Measurements from ENCODE around the gene TMEM150B. TPM values are rescaled to one million over a fixed set of nuclear protein-coding genes. Genes with fewer than 3 reads are reported as not detected.

TMEM150B gene
- total RNA-seq, 5 donors from 2014 or later (not counting 1 experiment from before 2014, with no cell fraction given) = 0.47 TPM; not detected in 4

DNA sequence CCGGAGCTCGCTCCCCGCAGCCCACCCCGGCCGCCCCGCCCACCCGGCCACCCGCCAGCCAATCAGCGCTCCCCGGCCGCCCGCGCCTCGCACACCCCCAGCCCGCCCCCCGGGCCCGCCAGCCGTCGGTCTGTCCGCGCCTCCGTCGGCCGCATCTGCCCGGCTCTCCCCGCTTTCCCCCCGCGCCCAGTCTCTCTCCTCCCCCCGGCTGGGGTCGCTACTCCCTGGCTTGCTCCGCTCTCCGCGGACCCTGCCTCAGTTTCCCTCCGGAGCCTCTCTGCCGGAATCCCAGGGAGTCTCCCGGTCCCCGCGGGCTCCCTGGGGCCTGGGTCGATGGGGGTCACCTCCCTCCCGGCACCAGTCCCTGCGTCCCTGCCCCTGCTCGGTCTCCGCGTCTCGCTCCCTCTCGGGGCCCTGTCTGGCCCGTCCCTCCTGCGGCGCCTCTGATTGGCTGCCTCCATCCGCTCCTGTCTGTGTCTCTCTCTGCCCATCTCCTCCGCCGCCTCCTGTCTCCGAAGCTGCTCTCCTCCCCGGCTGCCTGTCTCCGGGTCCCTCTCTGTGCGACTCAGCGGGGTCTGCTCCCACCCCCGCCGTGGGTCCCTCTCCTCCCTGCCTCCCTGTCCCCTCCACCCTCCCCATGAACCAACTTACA lies 44.6 kb upstream of the TMEM150B start:
- peak in 10 of 35 experiments; percentile 18 to 50 (median 31) for DNase-seq
- Mint-ChIP-seq H3K9me3 (no peaks in the 10 kb centered on the region), H3K4me1 (peaks cover 9 to 16% (median 14%) of the 10 kb centered on the region in 3 donors), H3K36me3 (no peaks in the 10 kb centered on the region), H3K27ac (peak overlapping the region in 1 of 2 donors; percentile 39), H3K4me3 (peak overlapping the region; percentile 59 to 81 (median 65)), H3K27me3 (peaks cover 27 to 45% of the 10 kb centered on the region in 2 donors)
- 2% methylated on average over 45 of the region's 59 CpGs for WGBS (ENCODE audit: insufficient coverage)
- H3K36me3 ChIP-seq (ENCODE audit: control insufficient read depth in 2 of 2, extremely low read depth in 1 of 2, insufficient read depth in 1 of 2, low read length in 1 of 2) = no peaks in the 10 kb centered on the region
- ATAC-seq (replicated peaks in 1 of 4) = peak; percentile 59 to 72 (median 70)
- peaks cover 0 to 18% of the 10 kb centered on the region in 2 experiments for H3K4me1 ChIP-seq (ENCODE audit: control insufficient read depth in 1 of 2, extremely low read depth in 1 of 2, insufficient read depth in 2 of 2, low read length in 2 of 2)
- H3K4me3 ChIP-seq (ENCODE audit: control insufficient read depth in 1 of 2, extremely low read depth in 1 of 2, low read length in 1 of 2) = peak overlapping the region; percentile 17 to 56
- CTCF ChIA-PET = no interaction called here
- H3K27ac ChIP-seq (ENCODE audit: low read length) = no peak overlapping the region
- no peaks in the 10 kb centered on the region for H3K9me3 ChIP-seq
- POLR2A ChIA-PET = no interaction called here
- H3K27me3 ChIP-seq (replicated peaks in 1 of 2; ENCODE audit: control insufficient read depth in 2 of 2, extremely low read depth in 1 of 2, insufficient read depth in 2 of 2, low read length in 1 of 2) = peaks cover 4 to 91% of the 10 kb centered on the region in 2 experiments

DNA sequence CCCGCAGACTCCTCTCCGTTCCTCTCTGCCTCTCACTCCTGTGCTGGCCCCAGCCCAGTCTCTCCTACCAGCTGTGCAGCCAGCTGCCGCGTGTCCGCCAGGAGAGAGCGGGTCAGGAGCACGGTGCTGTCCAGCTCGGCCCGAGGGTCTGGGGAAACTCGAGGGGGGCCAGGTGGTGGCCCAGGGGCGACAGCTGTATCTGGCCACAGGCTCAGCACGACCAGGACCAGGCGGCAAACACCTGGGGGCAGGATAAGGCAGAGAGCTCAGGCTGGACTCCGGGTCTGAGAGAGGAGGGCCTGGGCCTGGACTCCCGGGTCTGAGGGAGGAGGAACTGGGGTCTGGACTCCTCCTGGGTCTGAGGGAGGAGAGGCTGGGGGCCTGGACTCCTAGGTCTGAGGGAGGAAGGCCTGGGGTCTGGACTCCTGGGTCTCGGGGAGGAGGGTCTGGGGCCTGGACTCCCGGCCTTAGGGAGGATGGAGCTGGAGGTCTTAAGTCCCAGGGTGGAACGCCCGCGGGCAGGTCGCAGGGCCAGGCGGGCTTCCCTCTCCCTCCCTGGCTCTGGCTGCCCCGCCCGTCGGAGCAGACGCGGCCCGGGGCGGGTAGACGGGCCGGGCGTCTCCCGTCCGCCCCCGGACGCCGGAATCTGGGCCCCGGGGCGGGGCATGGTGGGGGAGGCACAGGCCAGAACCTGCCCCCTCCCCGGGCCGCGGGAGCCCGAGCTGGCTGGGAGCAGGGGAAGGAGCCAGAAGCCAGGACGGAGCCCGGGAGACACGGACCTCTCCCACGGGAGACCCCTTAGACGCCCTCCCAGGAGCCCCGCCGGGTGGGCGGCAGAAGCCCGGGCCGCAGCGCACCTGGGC lies 43.8 kb upstream of the TMEM150B start:
- Histone ChIP-seq H3K4me3 (ENCODE audit: control insufficient read depth in 1 of 2, extremely low read depth in 1 of 2, low read length in 1 of 2) (no peak overlapping the region), H3K4me1 (ENCODE audit: control insufficient read depth in 1 of 2, extremely low read depth in 1 of 2, insufficient read depth in 2 of 2, low read length in 2 of 2) (peaks cover 0 to 18% of the 10 kb centered on the region in 2 experiments), H3K27me3 (replicated peaks in 1 of 2; ENCODE audit: control insufficient read depth in 2 of 2, extremely low read depth in 1 of 2, insufficient read depth in 2 of 2, low read length in 1 of 2) (peaks cover 4 to 82% of the 10 kb centered on the region in 2 experiments), H3K27ac (ENCODE audit: low read length) (no peak overlapping the region), H3K9me3 (no peaks in the 10 kb centered on the region), H3K36me3 (ENCODE audit: control insufficient read depth in 2 of 2, extremely low read depth in 1 of 2, insufficient read depth in 1 of 2, low read length in 1 of 2) (no peaks in the 10 kb centered on the region)
- no peak for DNase-seq
- H3K27me3 Mint-ChIP-seq = peaks cover 26 to 44% of the 10 kb centered on the region in 2 donors
- H3K4me3 Mint-ChIP-seq = peak overlapping the region in 1 of 3 donors; percentile 46
- H3K36me3 Mint-ChIP-seq = no peaks in the 10 kb centered on the region
- CTCF ChIA-PET = interaction anchor here in 1 of 2 donors (0.6 kb wide), 1 partner anchor 93 kb away, joined by 3 read pairs; no protein-coding TSS in a partner anchor
- ATAC-seq (replicated peaks in 1 of 4) = peak in 3 of 4 experiments; percentile 31 to 54 (median 37)
- H3K27ac Mint-ChIP-seq = no peak overlapping the region
- peaks cover 9 to 16% (median 14%) of the 10 kb centered on the region in 3 donors for H3K4me1 Mint-ChIP-seq
- no peaks in the 10 kb centered on the region for H3K9me3 Mint-ChIP-seq
- POLR2A ChIA-PET = interaction anchor here in 1 of 2 donors (0.6 kb wide), 1 partner anchor 36 kb away, joined by 3 read pairs; no protein-coding TSS in a partner anchor
- 18% methylated on average over 45 of the region's 54 CpGs for whole genome bisulfite sequencing (ENCODE audit: insufficient coverage)

DNA sequence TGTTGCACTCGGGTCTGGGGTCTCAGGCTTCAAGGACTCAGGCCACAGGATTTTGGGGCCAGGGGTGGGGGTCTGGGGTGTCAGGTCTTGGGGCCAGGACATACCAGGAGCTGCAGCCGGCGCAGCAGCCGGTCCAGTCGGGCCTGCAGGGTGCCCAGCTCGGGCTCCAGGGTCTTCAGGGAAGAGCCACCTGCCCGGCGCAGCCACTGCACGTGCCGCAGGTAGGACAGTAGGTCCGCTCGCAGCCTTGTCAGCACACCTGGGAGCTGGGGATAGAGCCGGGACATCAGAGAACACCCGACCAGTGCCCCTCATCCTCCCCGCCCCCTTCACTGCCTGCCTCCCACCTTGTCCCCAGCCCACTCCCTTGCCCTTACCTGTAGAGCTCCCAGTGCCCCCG lies 43.0 kb upstream of the TMEM150B start:
- CTCF ChIA-PET = interaction anchor here in 1 of 2 donors (0.6 kb wide), 1 partner anchor 92 kb away, joined by 3 read pairs; no protein-coding TSS in a partner anchor
- POLR2A ChIA-PET = interaction anchor here in 1 of 2 donors (0.6 kb wide), 1 partner anchor 35 kb away, joined by 3 read pairs; no protein-coding TSS in a partner anchor
- Histone ChIP-seq H3K9me3 (no peaks in the 10 kb centered on the region), H3K4me1 (ENCODE audit: control insufficient read depth in 1 of 2, extremely low read depth in 1 of 2, insufficient read depth in 2 of 2, low read length in 2 of 2) (peaks cover 0 to 18% of the 10 kb centered on the region in 2 experiments), H3K4me3 (ENCODE audit: control insufficient read depth in 1 of 2, extremely low read depth in 1 of 2, low read length in 1 of 2) (no peak overlapping the region), H3K27ac (ENCODE audit: low read length) (no peak overlapping the region), H3K27me3 (replicated peaks in 1 of 2; ENCODE audit: control insufficient read depth in 2 of 2, extremely low read depth in 1 of 2, insufficient read depth in 2 of 2, low read length in 1 of 2) (peaks cover 4 to 75% of the 10 kb centered on the region in 2 experiments), H3K36me3 (ENCODE audit: control insufficient read depth in 2 of 2, extremely low read depth in 1 of 2, insufficient read depth in 1 of 2, low read length in 1 of 2) (no peaks in the 10 kb centered on the region)
- H3K4me1 Mint-ChIP-seq = peaks cover 6 to 14% (median 12%) of the 10 kb centered on the region in 3 donors
- H3K27me3 Mint-ChIP-seq = peaks cover 21 to 39% of the 10 kb centered on the region in 2 donors
- DNase-seq (no peak), ATAC-seq (replicated peaks in 1 of 4) (no peak)
- H3K36me3 Mint-ChIP-seq = no peaks in the 10 kb centered on the region
- H3K4me3 Mint-ChIP-seq = peak overlapping the region in 1 of 3 donors; percentile 46
- WGBS (ENCODE audit: insufficient coverage) = 91% methylated on average over 10 of the region's 16 CpGs
- no peaks in the 10 kb centered on the region for H3K9me3 Mint-ChIP-seq
- no peak overlapping the region for H3K27ac Mint-ChIP-seq

DNA sequence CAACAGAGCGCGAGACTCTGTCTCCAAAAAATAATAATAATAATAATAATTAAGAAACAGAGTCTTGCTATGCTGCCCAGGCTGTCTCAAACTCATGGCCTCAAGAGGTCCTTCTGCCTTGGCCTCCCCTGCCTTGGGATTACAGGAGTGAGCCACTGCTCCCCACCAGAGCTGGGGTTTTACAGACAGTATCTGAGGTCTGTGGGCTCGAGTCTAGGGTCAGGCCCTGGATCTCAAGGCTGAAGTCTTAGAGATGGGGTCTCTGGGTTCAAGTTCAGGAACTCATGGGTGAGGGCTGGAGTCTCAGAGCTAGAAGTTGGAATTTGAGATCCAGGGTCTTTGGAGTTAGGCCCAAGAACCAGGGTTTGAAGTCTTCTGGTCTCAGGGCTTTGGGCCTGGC lies 41.6 kb upstream of the TMEM150B start:
- ChIA-PET CTCF (no interaction called here), POLR2A (interaction anchor here in 1 of 2 donors (0.5 kb wide), 1 partner anchor 80 kb away, joined by 3 read pairs; no protein-coding TSS in a partner anchor)
- ATAC-seq (replicated peaks in 1 of 4) (no peak), DNase-seq (no peak)
- Mint-ChIP-seq H3K27me3 (peaks cover 16 to 31% of the 10 kb centered on the region in 2 donors), H3K4me3 (peak overlapping the region in 1 of 3 donors; percentile 9), H3K9me3 (no peaks in the 10 kb centered on the region), H3K36me3 (no peaks in the 10 kb centered on the region), H3K4me1 (peaks cover 4 to 14% (median 10%) of the 10 kb centered on the region in 3 donors), H3K27ac (no peak overlapping the region)
- peaks cover 0 to 18% of the 10 kb centered on the region in 2 experiments for H3K4me1 ChIP-seq (ENCODE audit: control insufficient read depth in 1 of 2, extremely low read depth in 1 of 2, insufficient read depth in 2 of 2, low read length in 2 of 2)
- no peaks in the 10 kb centered on the region for H3K36me3 ChIP-seq (ENCODE audit: control insufficient read depth in 2 of 2, extremely low read depth in 1 of 2, insufficient read depth in 1 of 2, low read length in 1 of 2)
- H3K27me3 ChIP-seq (replicated peaks in 1 of 2; ENCODE audit: control insufficient read depth in 2 of 2, extremely low read depth in 1 of 2, insufficient read depth in 2 of 2, low read length in 1 of 2) = peaks cover 0 to 71% of the 10 kb centered on the region in 2 experiments
- no peak overlapping the region for H3K4me3 ChIP-seq (ENCODE audit: control insufficient read depth in 1 of 2, extremely low read depth in 1 of 2, low read length in 1 of 2)
- no peaks in the 10 kb centered on the region for H3K9me3 ChIP-seq
- whole genome bisulfite sequencing (ENCODE audit: insufficient coverage) = 50% methylated on average over 1 of the region's 3 CpGs
- H3K27ac ChIP-seq (ENCODE audit: low read length) = no peak overlapping the region

DNA sequence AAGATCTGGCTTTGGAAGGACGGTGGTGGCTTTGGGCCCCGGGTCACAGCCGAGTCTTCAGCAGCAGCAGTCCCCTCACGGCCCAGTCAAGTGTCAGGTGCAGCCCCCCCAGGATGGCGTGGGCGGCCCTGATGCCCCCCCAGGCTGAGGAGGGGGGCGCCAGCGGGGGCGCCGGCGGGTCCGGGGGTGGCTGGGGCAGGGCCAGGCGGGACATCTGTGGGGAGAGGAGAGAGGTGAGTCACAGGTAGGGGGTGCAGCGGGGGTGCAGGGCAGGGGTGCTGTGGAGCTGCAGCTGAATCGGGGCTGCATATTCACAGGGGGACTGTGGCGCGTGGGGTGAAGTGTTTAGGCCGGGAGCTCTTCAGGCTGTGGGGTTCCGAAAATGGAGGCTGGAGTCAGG lies 40.8 kb upstream of the TMEM150B start:
- H3K4me1 ChIP-seq (ENCODE audit: control insufficient read depth in 1 of 2, extremely low read depth in 1 of 2, insufficient read depth in 2 of 2, low read length in 2 of 2) = peaks cover 0 to 18% of the 10 kb centered on the region in 2 experiments
- H3K27ac ChIP-seq (ENCODE audit: low read length) = no peak overlapping the region
- H3K27me3 ChIP-seq (replicated peaks in 1 of 2; ENCODE audit: control insufficient read depth in 2 of 2, extremely low read depth in 1 of 2, insufficient read depth in 2 of 2, low read length in 1 of 2) = peaks cover 0 to 67% of the 10 kb centered on the region in 2 experiments
- Mint-ChIP-seq H3K27ac (no peak overlapping the region), H3K36me3 (no peaks in the 10 kb centered on the region), H3K27me3 (peaks cover 10 to 23% of the 10 kb centered on the region in 2 donors), H3K4me1 (peaks cover 4 to 12% (median 10%) of the 10 kb centered on the region in 3 donors), H3K9me3 (no peaks in the 10 kb centered on the region), H3K4me3 (no peak overlapping the region)
- POLR2A ChIA-PET = no interaction called here
- H3K4me3 ChIP-seq (ENCODE audit: control insufficient read depth in 1 of 2, extremely low read depth in 1 of 2, low read length in 1 of 2) = no peak overlapping the region
- H3K36me3 ChIP-seq (ENCODE audit: control insufficient read depth in 2 of 2, extremely low read depth in 1 of 2, insufficient read depth in 1 of 2, low read length in 1 of 2) = no peaks in the 10 kb centered on the region
- DNase-seq (no peak), ATAC-seq (replicated peaks in 1 of 4) (no peak)
- WGBS (ENCODE audit: insufficient coverage) = 68% methylated on average over 19 of the region's 19 CpGs
- CTCF ChIA-PET = no interaction called here
- no peaks in the 10 kb centered on the region for H3K9me3 ChIP-seq

DNA sequence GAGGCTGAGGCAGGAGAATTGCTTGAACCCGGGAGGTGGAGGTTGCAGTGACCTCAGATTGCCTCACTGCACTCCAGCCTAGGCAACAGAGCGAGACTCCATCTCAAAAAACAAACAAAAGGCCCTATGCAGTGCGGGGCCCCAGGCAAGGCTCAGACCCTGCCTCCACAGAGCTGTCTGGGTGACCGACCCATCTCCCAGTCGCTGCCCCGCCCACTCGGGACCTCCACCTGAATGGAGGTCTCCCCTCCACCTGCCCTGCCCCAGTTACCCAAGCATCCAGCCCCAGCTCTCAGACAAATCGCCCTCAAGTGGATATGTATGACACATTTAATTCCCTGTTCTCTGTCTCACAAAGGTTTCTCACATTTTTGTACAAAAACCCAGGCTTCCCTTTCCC lies 40.1 kb upstream of the TMEM150B start:
- Histone ChIP-seq H3K4me1 (ENCODE audit: control insufficient read depth in 1 of 2, extremely low read depth in 1 of 2, insufficient read depth in 2 of 2, low read length in 2 of 2) (peaks cover 0 to 16% of the 10 kb centered on the region in 2 experiments), H3K36me3 (ENCODE audit: control insufficient read depth in 2 of 2, extremely low read depth in 1 of 2, insufficient read depth in 1 of 2, low read length in 1 of 2) (no peaks in the 10 kb centered on the region), H3K9me3 (no peaks in the 10 kb centered on the region), H3K27me3 (replicated peaks in 1 of 2; ENCODE audit: control insufficient read depth in 2 of 2, extremely low read depth in 1 of 2, insufficient read depth in 2 of 2, low read length in 1 of 2) (peaks cover 0 to 63% of the 10 kb centered on the region in 2 experiments), H3K27ac (ENCODE audit: low read length) (no peak overlapping the region), H3K4me3 (ENCODE audit: control insufficient read depth in 1 of 2, extremely low read depth in 1 of 2, low read length in 1 of 2) (no peak overlapping the region)
- Mint-ChIP-seq H3K4me1 (peaks cover 4 to 6% (median 5%) of the 10 kb centered on the region in 3 donors), H3K9me3 (no peaks in the 10 kb centered on the region), H3K27ac (no peak overlapping the region), H3K36me3 (no peaks in the 10 kb centered on the region), H3K4me3 (no peak overlapping the region), H3K27me3 (peaks cover 4 to 17% of the 10 kb centered on the region in 2 donors)
- CTCF ChIA-PET = no interaction called here
- WGBS (ENCODE audit: insufficient coverage) = 89% methylated on average over 7 of the region's 8 CpGs
- POLR2A ChIA-PET = no interaction called here
- DNase-seq = no peak
- no peak for ATAC-seq (replicated peaks in 1 of 4)
